Keratinocyte (primary cell): ENCODE data around the gene OR3A1. TPM values are rescaled to one million over a fixed set of nuclear protein-coding genes. Genes with fewer than 3 reads are reported as not detected.

Experiments
- DNase-seq: peaks from one replicate; pipeline ENCODE4 v3.0.0-alpha.2; 2011; ENCODE audit warnings: low read depth, missing footprints, low spot score
- FAIRE-seq: peaks from 2 replicates; lab custom pipeline; 2011; peaks lifted over from hg19 to GRCh38; lab: Jason Lieb, UNC
- H2AFZ ChIP-seq: 2 replicates; pipeline ENCODE4 v1.6.0; 2012; ENCODE audit warnings: low read length, control low read depth, inconsistent platforms; ENCODE audit not compliant: control insufficient read depth
- H3K27ac ChIP-seq: 2 replicates; pipeline ENCODE4 v1.5.1; 2011; ENCODE audit warnings: low read length; ENCODE audit not compliant: control insufficient read depth, insufficient read depth
- H3K27me3 ChIP-seq: 3 replicates; pipeline ENCODE4 v1.6.0; 2011; ENCODE audit warnings: low read length; ENCODE audit not compliant: control insufficient read depth, insufficient read depth; ENCODE audit errors: extremely low read depth
- H3K36me3 ChIP-seq, 2 experiments: 2 replicates in 1 of 2; 3 replicates in 1 of 2; pipeline ENCODE4 v1.5.1; 2011; ENCODE audit warnings: low read length in 2 of 2, mild to moderate bottlenecking in 1 of 2; ENCODE audit not compliant: control insufficient read depth in 2 of 2, insufficient read depth in 2 of 2; ENCODE audit errors: extremely low read depth in 1 of 2
- H3K4me1 ChIP-seq: 3 replicates; pipeline ENCODE4 v1.5.1; 2011; ENCODE audit warnings: low read length; ENCODE audit not compliant: control insufficient read depth, insufficient read depth; ENCODE audit errors: extremely low read depth
- H3K4me2 ChIP-seq: 3 replicates; pipeline ENCODE4 v1.6.0; 2011; ENCODE audit warnings: low read depth, low read length; ENCODE audit not compliant: control insufficient read depth, insufficient read depth; ENCODE audit errors: extremely low read depth
- H3K4me3 ChIP-seq, 3 experiments: fragments of 200-600 bp in 1 of 3; sonication (generic) in 1 of 3; 2 replicates in 2 of 3; 3 replicates in 1 of 3; pipeline ENCODE4 v1.5.1; 2011 to 2016; ENCODE audit warnings: low read length in 3 of 3, mild to moderate bottlenecking in 3 of 3, control low read depth in 2 of 3, inconsistent platforms in 1 of 3, low read depth in 1 of 3, mixed read lengths in 1 of 3, mixed run types in 1 of 3, moderate library complexity in 1 of 3; ENCODE audit not compliant: control insufficient read depth in 2 of 3, insufficient read depth in 2 of 3; ENCODE audit errors: extremely low read depth in 1 of 3
- H3K79me2 ChIP-seq: 2 replicates; pipeline ENCODE4 v1.6.0; 2012; ENCODE audit warnings: low read length; ENCODE audit not compliant: control insufficient read depth, insufficient read depth
- H3K9ac ChIP-seq: 3 replicates; pipeline ENCODE4 v1.6.0; 2011; ENCODE audit warnings: low read length; ENCODE audit not compliant: control insufficient read depth, insufficient read depth; ENCODE audit errors: extremely low read depth
- H3K9me1 ChIP-seq: 3 replicates; pipeline ENCODE4 v1.6.0; 2011; ENCODE audit warnings: low read length; ENCODE audit not compliant: control insufficient read depth, insufficient read depth; ENCODE audit errors: extremely low read depth
- H3K9me3 ChIP-seq: 2 replicates; pipeline ENCODE4 v1.5.1; 2012; ENCODE audit warnings: low read depth, low read length; ENCODE audit not compliant: control insufficient read depth
- H4K20me1 ChIP-seq: 3 replicates; pipeline ENCODE4 v1.6.0; 2011; ENCODE audit warnings: low read length; ENCODE audit not compliant: control insufficient read depth, insufficient read depth; ENCODE audit errors: extremely low read depth
- EZH2 ChIP-seq: IDR thresholded peaks from one replicate; pipeline ENCODE4 v1.6.1; 2012; ENCODE audit warnings: inconsistent platforms, mild to moderate bottlenecking, low read length, moderate library complexity
- dilution Hi-C: fragments of 300-500 bp; cut with MboI; formaldehyde crosslinking; loops from one replicate; pipeline ENCODE4 v1.7.0; 2020; ENCODE audit warnings: low sequenced_read_pairs; ENCODE audit not compliant: extremely low pct_ligation_motif_present
- polyA plus RNA-seq, 5 experiments: library from polyadenylated mRNA; depleted of rRNA in 3 of 5; stranded (reverse) in 3 of 5; stranded (forward) in 1 of 5; unstranded in 1 of 5; fragments of >200 nt; gene quantifications; 1 replicate in 1 of 5; 2 replicates in 3 of 5; 3 replicates in 1 of 5; pipeline versions ENCODE4 v1.2.1 to v1.2.3, GENCODE V29; 2011 to 2012; ENCODE audit warnings: missing spikeins in 2 of 5, low read depth in 1 of 5, low replicate concordance in 1 of 5
- TF ChIP-seq, protein P1 (sequence below), 3 experiments: IDR thresholded peaks in 1 of 3; conservative IDR thresholded peaks in 1 of 3; optimal IDR thresholded peaks in 1 of 3; 2 replicates in 2 of 3; 3 replicates in 1 of 3; pipeline versions ENCODE3 to v1.5.1; 2011; ENCODE audit warnings: low read length in 3 of 3, mild to moderate bottlenecking in 3 of 3, moderate library complexity in 2 of 3, control low read depth in 1 of 3, inconsistent platforms in 1 of 3; ENCODE audit not compliant: insufficient read depth in 2 of 3; ENCODE audit errors: extremely low read depth in 1 of 3

The OR3A1 gene
- polyA plus RNA-seq, 1 donor (not counting 4 experiments of a cell fraction or from before 2014, with no cell fraction given): not detected

GRCh38 chr17:3335876-3336275 is 37.7 kb upstream of the OR3A1 start:
- no peak for DNase-seq
- Histone ChIP-seq H2AFZ (no peak overlapping the region), H3K27ac (no peak overlapping the region), H3K9me3 (no peaks in the 10 kb centered on the region), H3K4me1 (no peaks in the 10 kb centered on the region), H3K36me3 (no peaks in the 10 kb centered on the region), H3K27me3 (no peaks in the 10 kb centered on the region), H4K20me1 (no peaks in the 10 kb centered on the region), H3K79me2 (no peaks in the 10 kb centered on the region), H3K9ac (no peak overlapping the region), H3K4me2 (no peak overlapping the region), H3K9me1 (no peaks in the 10 kb centered on the region), H3K4me3 (no peak overlapping the region)
- no peak for TF ChIP-seq EZH2
- TF ChIP-seq, protein P1, sequence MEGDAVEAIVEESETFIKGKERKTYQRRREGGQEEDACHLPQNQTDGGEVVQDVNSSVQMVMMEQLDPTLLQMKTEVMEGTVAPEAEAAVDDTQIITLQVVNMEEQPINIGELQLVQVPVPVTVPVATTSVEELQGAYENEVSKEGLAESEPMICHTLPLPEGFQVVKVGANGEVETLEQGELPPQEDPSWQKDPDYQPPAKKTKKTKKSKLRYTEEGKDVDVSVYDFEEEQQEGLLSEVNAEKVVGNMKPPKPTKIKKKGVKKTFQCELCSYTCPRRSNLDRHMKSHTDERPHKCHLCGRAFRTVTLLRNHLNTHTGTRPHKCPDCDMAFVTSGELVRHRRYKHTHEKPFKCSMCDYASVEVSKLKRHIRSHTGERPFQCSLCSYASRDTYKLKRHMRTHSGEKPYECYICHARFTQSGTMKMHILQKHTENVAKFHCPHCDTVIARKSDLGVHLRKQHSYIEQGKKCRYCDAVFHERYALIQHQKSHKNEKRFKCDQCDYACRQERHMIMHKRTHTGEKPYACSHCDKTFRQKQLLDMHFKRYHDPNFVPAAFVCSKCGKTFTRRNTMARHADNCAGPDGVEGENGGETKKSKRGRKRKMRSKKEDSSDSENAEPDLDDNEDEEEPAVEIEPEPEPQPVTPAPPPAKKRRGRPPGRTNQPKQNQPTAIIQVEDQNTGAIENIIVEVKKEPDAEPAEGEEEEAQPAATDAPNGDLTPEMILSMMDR (optimal IDR thresholded peaks at IDR 0.05 in 1 of 3, IDR thresholded peaks at IDR 0.05 in 1 of 3, conservative IDR thresholded peaks at IDR 0.05 in 1 of 3; ENCODE audit: extremely low read depth in 1 of 3, insufficient read depth in 2 of 3, low read length in 3 of 3): peak; percentile 14 to 50 (median 37)
- no peak for FAIRE-seq
- dilution Hi-C loops: no loop called here

- dilution Hi-C loops: no loop called here
- H4K20me1 ChIP-seq: no peaks in the 10 kb centered on the region
- DNase-seq (no peak), FAIRE-seq (no peak)
- no peak overlapping the region for H3K9ac ChIP-seq
- H3K9me1 ChIP-seq: no peaks in the 10 kb centered on the region
- H2AFZ ChIP-seq: no peak overlapping the region
- no peak overlapping the region for H3K4me3 ChIP-seq
- no peaks in the 10 kb centered on the region for H3K36me3 ChIP-seq
- H3K4me1 ChIP-seq: no peaks in the 10 kb centered on the region
- H3K27me3 ChIP-seq: no peaks in the 10 kb centered on the region
- H3K27ac ChIP-seq: no peak overlapping the region
- no peak for TF ChIP-seq EZH2
- TF ChIP-seq, protein P1 (optimal IDR thresholded peaks at IDR 0.05 in 1 of 3, IDR thresholded peaks at IDR 0.05 in 1 of 3, conservative IDR thresholded peaks at IDR 0.05 in 1 of 3; ENCODE audit: extremely low read depth in 1 of 3, insufficient read depth in 2 of 3, low read length in 3 of 3): no peak
- H3K4me2 ChIP-seq: no peak overlapping the region
- no peaks in the 10 kb centered on the region for H3K9me3 ChIP-seq
- no peaks in the 10 kb centered on the region for H3K79me2 ChIP-seq
Measured at GRCh38 chr17:3318336-3318735, 20.2 kb upstream of the OR3A1 start.
